Activated naive CD4-positive, alpha-beta T cell (primary cell): ENCODE measurements around the gene R3HDM4.

Experiments
- DNase-seq, 4 experiments: peaks; one replicate each; lab custom pipeline; 2025; lab: John Stamatoyannopoulos, UW

Gene R3HDM4

GRCh38 chr19:875265-875879 lies 37.6 kb downstream of the R3HDM4 start:
- no peak for DNase-seq

GRCh38 chr19:873561-874041 lies 39.4 kb downstream of the R3HDM4 start:
- no peak for DNase-seq

- peak in 3 of 4 experiments; percentile 17 to 82 (median 73) for DNase-seq
Observed at GRCh38 chr19:873084-873483, 39.9 kb downstream of the R3HDM4 start.

- peak in 3 of 4 experiments; percentile 27 to 77 (median 73) for DNase-seq
Observed at GRCh38 chr19:872266-872951, 40.6 kb downstream of the R3HDM4 start.

- no peak for DNase-seq
Observed at GRCh38 chr19:871446-872265, 41.4 kb downstream of the R3HDM4 start.

- no peak for DNase-seq
Observed at GRCh38 chr19:870963-871401, 42.0 kb downstream of the R3HDM4 start.

- DNase-seq: no peak
Observed at GRCh38 chr19:870314-870713, 42.7 kb downstream of the R3HDM4 start.

- DNase-seq: no peak
Observed at GRCh38 chr19:869245-870177, 43.5 kb downstream of the R3HDM4 start.

- no peak for DNase-seq
Observed at GRCh38 chr19:868458-869244, 44.4 kb downstream of the R3HDM4 start.

- DNase-seq: no peak
Observed at GRCh38 chr19:867855-868457, 45.1 kb downstream of the R3HDM4 start.

- DNase-seq: no peak
Observed at GRCh38 chr19:867301-867793, 45.7 kb downstream of the R3HDM4 start.

- DNase-seq: no peak
Observed at GRCh38 chr19:866769-867300, 46.2 kb downstream of the R3HDM4 start.

- no peak for DNase-seq
Observed at GRCh38 chr19:863315-863620, 49.8 kb downstream of the R3HDM4 start.

- peak; percentile 34 to 77 (median 63) for DNase-seq
Observed at GRCh38 chr19:862581-863314, 50.3 kb downstream of the R3HDM4 start.

GRCh38 chr19:861756-862580 lies 51.1 kb downstream of the R3HDM4 start:
- DNase-seq: peak; percentile 27 to 67 (median 54)

GRCh38 chr19:861141-861755 lies 51.8 kb downstream of the R3HDM4 start:
- no peak for DNase-seq

- DNase-seq: no peak
Observed at GRCh38 chr19:858868-859843, 53.9 kb downstream of the R3HDM4 start, which contains the start of gene CFD. TSS of gene CFD (plus strand) at chr19:859664. CDS start at chr19:859690, 26 bp downstream.
